Measurements from ENCODE around the gene IL17RC.

- TF ChIP-seq CTCF (IDR thresholded peaks at IDR 0.05 in 4 of 5, conservative IDR thresholded peaks at IDR 0.05 in 1 of 5) (no peak), POLR2A (IDR thresholded peaks at IDR 0.05) (no peak)
Measured at GRCh38 chr3:9949626-9950025, 32.7 kb downstream of the IL17RC start.
